Endothelial cell of coronary artery (primary cell): ENCODE data around the gene TMEM115. TPM values are rescaled to one million over a fixed set of nuclear protein-coding genes. Genes with fewer than 3 reads are reported as not detected.

Source experiments
- total RNA-seq: library from RNA; depleted of rRNA; stranded (reverse); fragments of >200 nt; gene quantifications from 2 replicates; pipeline ENCODE4 v1.2.3, GENCODE V29; 2014

Gene TMEM115, protein sequence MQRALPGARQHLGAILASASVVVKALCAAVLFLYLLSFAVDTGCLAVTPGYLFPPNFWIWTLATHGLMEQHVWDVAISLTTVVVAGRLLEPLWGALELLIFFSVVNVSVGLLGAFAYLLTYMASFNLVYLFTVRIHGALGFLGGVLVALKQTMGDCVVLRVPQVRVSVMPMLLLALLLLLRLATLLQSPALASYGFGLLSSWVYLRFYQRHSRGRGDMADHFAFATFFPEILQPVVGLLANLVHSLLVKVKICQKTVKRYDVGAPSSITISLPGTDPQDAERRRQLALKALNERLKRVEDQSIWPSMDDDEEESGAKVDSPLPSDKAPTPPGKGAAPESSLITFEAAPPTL
- 31.0 and 38.5 TPM in 2 replicates for total RNA-seq

DNA sequence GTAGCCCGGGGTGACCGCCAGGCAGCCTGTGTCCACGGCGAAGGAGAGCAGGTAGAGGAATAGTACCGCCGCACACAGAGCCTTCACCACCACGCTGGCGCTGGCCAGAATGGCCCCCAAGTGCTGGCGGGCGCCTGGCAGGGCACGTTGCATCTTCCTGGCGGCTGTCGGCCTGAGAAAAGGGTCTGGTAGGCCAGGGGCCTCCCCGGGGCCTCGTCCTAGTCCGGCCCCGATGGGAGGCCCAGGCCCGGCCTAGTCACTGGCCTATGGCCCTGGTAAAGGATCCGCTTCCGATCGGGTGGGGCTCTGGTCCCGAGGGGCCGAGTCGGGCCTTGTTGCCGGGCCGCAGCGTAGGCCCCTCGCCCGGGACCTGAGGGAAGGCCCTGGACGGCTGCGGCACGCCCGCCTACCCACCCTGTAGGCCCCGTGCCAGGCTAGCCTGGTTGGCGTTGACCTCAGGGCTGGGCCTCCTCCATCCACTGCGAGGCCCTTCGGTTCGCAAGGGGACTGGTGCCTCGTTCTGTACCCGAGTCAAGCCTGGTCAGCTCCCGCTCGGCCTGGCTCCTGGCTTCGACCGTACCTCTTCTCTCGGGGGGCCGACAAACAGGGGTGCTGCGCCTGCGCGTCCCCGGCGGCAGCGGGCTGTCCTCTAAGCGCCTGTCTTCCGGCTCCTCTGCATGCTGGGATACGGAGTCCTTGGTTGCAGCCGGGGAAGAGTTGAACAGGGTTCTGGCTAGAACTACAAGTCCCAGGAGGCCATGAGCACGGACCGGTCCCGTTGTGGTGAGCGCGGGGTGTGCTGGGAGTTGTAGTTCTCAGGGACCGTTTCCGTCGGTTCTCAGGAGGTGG, at the start of gene TMEM115:
Gene TMEM115, minus strand, starts transcription at position 611 of the 849 bp plus-strand sequence. Its CDS starts 458 bp downstream, at position 153.

DNA sequence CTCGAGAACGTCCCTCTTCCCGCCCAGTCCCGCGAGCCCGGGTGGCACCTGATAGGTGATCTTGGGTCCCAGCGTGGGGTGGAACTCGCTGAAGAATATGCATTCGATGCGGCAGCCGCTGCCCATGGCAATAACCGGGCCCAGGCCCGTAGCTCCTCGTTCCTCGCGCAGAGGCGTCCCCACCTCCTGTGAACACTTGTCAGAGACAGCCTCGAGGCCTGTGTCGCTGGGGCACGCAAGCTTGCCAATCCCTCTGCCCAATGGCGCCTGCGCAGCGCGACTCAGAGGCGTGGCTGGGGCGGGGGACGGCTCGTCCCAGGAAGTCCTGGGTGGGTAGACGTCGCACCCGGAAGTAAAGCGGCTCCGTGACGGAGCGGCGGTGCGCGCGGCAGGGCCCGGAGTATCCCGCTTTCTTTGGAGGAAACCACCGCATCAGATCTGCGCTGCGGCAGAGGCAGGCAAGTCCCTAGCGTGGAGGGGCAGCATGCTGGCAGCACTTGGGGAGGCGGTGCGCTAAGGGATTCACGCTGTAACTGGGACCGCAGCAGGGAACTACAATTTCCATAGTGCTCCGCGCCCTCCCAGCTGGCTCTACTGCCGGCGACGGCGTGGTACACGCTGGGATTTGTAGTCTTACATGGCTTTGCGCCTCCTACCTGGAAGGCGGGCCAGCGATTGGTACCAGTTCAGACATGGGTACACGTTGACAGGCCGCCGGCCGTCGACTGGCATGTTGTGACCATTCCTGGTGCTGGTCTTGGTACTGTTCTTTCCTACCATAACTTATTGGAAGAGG, 8.6 kb downstream of the TMEM115 start, which contains the start of the genes CYB561D2 and NPRL2:
Gene CYB561D2, plus strand, starts transcription at position 336 of the 796 bp plus-strand sequence. CDS start 572 bp downstream, outside the sequence.
Gene NPRL2, minus strand, starts transcription at position 249 of the 796 bp plus-strand sequence. Its CDS starts 123 bp downstream, at position 126.

DNA sequence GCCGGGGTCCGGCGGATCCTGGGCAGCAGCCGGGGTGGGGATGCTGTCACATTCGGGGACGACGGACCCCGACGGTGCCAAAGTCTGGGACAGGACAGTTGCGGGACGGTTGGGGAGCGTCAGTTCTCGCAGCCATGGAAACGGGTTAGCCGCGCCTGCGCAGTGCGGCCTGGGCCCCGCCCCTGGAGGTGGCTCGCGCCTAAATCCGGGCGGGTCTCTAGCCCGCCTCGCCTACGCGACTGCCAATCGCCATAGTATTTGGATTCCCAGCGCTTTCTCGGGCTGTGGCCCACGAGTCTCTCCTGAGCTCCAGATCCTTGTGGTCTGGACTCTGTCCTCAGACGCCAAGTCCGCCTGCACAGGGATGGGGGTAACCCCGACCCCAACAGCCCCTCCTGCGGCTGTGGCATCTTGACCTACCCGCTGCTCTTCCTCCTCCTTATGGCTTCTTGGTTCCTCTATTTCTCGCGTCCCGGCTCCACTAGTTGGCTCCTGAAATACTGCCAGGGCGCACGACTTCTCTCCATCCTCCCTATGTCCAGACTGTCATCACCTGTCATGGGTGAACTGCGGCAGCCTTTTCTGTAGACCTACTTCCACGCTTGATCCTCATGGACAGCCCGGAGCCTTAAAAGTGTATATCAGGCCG, 13.6 kb downstream of the TMEM115 start, which contains the start of gene ZMYND10:
Gene ZMYND10, minus strand, starts transcription at position 147 of the 649 bp plus-strand sequence. CDS start 153 bp downstream, outside the sequence.

DNA sequence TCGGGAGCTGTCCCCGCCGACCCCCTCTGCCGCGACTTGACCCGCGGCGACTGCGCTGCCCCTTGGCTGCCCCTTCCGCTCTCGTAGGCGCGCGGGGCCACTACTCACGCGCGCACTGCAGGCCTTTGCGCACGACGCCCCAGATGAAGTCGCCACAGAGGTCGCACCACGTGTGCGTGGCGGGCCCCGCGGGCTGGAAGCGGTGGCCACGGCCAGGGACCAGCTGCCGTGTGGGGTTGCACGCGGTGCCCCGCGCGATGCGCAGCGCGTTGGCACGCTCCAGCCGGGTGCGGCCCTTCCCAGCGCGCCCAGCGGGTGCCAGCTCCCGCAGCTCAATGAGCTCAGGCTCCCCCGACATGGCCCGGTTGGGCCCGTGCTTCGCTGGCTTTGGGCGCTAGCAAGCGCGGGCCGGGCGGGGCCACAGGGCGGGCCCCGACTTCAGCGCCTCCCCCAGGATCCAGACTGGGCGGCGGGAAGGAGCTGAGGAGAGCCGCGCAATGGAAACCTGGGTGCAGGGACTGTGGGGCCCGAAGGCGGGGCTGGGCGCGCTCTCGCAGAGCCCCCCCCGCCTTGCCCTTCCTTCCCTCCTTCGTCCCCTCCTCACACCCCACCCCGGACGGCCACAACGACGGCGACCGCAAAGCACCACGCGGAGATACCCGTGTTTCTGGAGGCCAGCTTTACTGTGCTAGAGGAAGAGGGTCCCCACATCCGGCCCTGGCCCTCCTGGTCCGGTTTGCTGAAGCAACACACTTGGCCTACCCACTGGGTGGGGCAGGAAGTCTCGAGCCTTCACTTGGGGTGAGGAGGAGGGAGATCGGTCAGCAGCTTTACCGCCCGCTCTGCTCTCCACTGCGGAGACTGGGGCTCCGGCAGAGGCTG, 18.6 kb downstream of the TMEM115 start, which contains the start of gene RASSF1:
Gene RASSF1, minus strand, starts transcription at position 389 of the 882 bp plus-strand sequence. Its CDS starts 31 bp downstream, at position 358.

DNA sequence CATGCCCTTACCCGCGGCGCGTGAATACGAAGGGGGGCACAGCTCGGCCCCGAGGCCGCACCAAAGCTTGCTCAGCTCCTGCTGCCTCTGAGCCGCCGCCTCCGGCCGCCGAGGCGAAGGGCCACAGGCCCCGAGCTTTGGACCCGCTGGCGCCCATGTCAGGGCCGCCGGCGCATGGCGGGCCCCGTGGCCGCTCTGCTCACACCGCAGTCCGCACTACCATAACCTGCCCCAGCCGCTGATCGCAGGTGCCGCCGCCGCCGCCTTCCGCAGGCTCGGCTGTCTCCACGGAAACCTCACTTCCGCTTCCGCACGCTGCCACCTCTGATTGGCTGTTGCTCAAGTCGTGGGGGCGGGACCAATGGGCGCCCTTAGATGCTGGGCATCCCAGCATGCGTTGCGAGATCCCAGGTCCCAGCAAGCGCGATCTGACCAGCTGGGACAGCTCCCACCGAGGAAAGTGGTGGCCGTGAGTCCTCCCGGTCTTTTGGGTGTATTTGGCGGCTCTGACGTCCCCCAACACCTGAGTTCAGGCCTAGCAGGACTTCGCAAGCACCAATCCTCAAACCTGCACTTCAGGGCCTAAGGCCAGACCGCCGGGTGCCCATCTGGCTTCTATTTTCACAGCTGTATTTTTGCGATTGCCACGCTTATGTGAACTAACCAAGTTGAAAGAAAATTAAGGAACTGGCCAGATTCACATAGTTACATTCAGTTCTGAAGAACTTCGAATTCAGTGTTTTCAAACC, 31.2 kb downstream of the TMEM115 start, which contains the start of gene TUSC2:
Gene TUSC2, minus strand, starts transcription at position 281 of the 749 bp plus-strand sequence. Its CDS starts 124 bp downstream, at position 157.

DNA sequence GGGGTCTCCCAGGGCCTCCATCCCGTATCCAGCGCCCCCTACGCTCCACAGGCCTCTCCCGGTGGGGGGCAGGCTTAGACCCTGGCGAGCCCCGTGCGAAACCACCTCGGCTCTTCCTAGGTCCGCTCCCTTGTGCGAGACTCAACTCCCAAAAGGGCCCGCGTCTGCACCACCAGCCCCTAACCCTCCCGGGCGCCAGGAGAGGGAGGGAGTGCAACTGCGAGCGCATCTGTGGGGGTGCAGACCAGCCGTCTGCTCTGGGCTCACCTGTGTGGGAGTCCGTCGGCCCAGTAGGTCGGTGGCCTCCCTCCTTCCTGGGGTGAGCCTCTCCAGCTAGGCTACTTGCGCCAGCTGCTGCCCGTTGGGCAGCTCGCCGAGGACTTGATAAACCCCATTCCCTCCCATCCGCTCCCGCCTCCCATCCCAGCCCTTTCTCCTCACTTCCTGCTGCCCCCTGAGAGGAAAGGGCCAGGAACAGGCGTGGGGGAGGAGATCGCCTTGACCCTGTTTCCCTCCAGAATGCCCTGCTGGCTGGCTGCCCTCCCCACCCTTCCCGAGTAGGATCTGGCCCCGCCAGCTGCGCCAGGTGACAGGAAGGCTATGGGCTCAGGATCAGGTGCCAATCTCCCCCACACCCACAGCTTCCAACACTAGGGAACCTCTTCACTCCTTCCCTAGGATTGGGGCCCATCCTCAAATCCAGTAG, 36.8 kb downstream of the TMEM115 start, which contains the start of gene HYAL2:
Gene HYAL2, minus strand, starts transcription at position 360 of the 706 bp plus-strand sequence. CDS start 2,256 bp downstream, outside the sequence.

Other genes with a start within 250 kb of the TMEM115 start
- 93.7 and 138 TPM in 2 replicates for gene SEMA3F, start 204.2 kb downstream of the TMEM115 start, total RNA-seq
- 0.54 TPM in 1 of 2 replicates, not detected in the other for gene GNAT1, start 167.9 kb downstream of the TMEM115 start, total RNA-seq
- 0.09 TPM in 1 of 2 replicates, not detected in the other for gene SLC38A3, start 154.2 kb downstream of the TMEM115 start, total RNA-seq
- 572 and 692 TPM in 2 replicates for gene GNAI2, start 123.3 kb downstream of the TMEM115 start, total RNA-seq
- 0.27 and 1.3 TPM in 2 replicates for gene SEMA3B, start 90.4 kb downstream of the TMEM115 start, total RNA-seq
- not detected in 2 replicates for gene LSMEM2, start 80.4 kb downstream of the TMEM115 start, total RNA-seq
- 93.4 and 118 TPM in 2 replicates for gene IFRD2, start 67.1 kb downstream of the TMEM115 start, total RNA-seq
- gene HYAL3, start 60.1 kb downstream of the TMEM115 start, total RNA-seq: 6.2 and 6.8 TPM in 2 replicates
- gene NAA80, start 60.1 kb downstream of the TMEM115 start, total RNA-seq: 1.5 and 2.2 TPM in 2 replicates
- 0.99 and 1.8 TPM in 2 replicates for gene HYAL1, start 55.9 kb downstream of the TMEM115 start, total RNA-seq
- gene HYAL2, start 36.8 kb downstream of the TMEM115 start, total RNA-seq: 442 and 623 TPM in 2 replicates
- 18.4 and 22.7 TPM in 2 replicates for gene TUSC2, start 31.3 kb downstream of the TMEM115 start, total RNA-seq
- 12.7 and 24.0 TPM in 2 replicates for gene RASSF1, start 18.7 kb downstream of the TMEM115 start, total RNA-seq
- 0.36 and 0.38 TPM in 2 replicates for gene ZMYND10, start 13.8 kb downstream of the TMEM115 start, total RNA-seq
- gene NPRL2, start 8.7 kb downstream of the TMEM115 start, total RNA-seq: 18.9 and 19.9 TPM in 2 replicates
- 18.0 and 21.7 TPM in 2 replicates for gene CYB561D2, start 8.7 kb downstream of the TMEM115 start, total RNA-seq
- not detected in 2 replicates for gene CACNA2D2, start 144.1 kb upstream of the TMEM115 start, total RNA-seq
- gene C3orf18, start 208.2 kb upstream of the TMEM115 start, total RNA-seq: 2.2 and 4.8 TPM in 2 replicates
- 9.5 and 12.6 TPM in 2 replicates for gene HEMK1, start 210.0 kb upstream of the TMEM115 start, total RNA-seq